Tibial nerve (tissue), 4 donors: ENCODE measurements around the gene SHMT2.

Experiments used
- CTCF ChIP-seq, 5 experiments: fragments of 200-600 bp in 3 of 5; fragments of 450-650 bp in 2 of 5; sonication (generic) in 3 of 5; IDR thresholded peaks; one replicate each; pipeline ENCODE4 v1.5.1; 2016 to 2019; ENCODE audit warnings: antibody characterized with exemption in 5 of 5, mild to moderate bottlenecking in 3 of 5, moderate library complexity in 2 of 5
- EP300 ChIP-seq, 2 donors: sonication (generic); formaldehyde crosslinking; IDR thresholded peaks; one replicate each; pipeline ENCODE4 v1.6.1; 2017; ENCODE audit warnings: antibody characterized with exemption in 2 of 2, mild to moderate bottlenecking in 1 of 2
- POLR2A ChIP-seq, 2 donors: fragments of 450-650 bp; IDR thresholded peaks; one replicate each; pipeline ENCODE4 v1.6.1; 2017; ENCODE audit warnings: antibody characterized with exemption in 2 of 2, mild to moderate bottlenecking in 2 of 2, moderate library complexity in 2 of 2

- TF ChIP-seq CTCF (IDR thresholded peaks at IDR 0.05) (peak; percentile 65 to 73 (median 67)), POLR2A (IDR thresholded peaks at IDR 0.05) (no peak), EP300 (IDR thresholded peaks at IDR 0.05) (no peak)
Measured at GRCh38 chr12:57243521-57244311, 14.2 kb downstream of the SHMT2 start.
